GM23338 (cell line): Measurements from ENCODE around the gene DHX40.

Experiments
- CREB1 ChIP-seq: fragments of 250-450 bp; sonication (Bioruptor Pico); IDR thresholded peaks from 2 replicates; pipeline ENCODE4 v1.5.0; 2020; ENCODE audit warnings: low read depth, mild to moderate bottlenecking, moderate library complexity
- EZH2 ChIP-seq: fragments of 200-600 bp; sonication (generic); IDR thresholded peaks from one replicate; pipeline ENCODE4 v1.8.0; 2017; ENCODE audit warnings: antibody characterized with exemption, mild to moderate bottlenecking, low read depth; ENCODE audit not compliant: unreplicated experiment
- EZH2phosphoT487 ChIP-seq: fragments of 200-600 bp; sonication (generic); IDR thresholded peaks from one replicate; pipeline ENCODE4 v1.8.1; 2018; ENCODE audit warnings: antibody characterized with exemption; ENCODE audit not compliant: unreplicated experiment
- JUNB ChIP-seq: IDR thresholded peaks from one replicate; pipeline ENCODE4 v1.6.1; 2016; ENCODE audit warnings: antibody characterized with exemption; ENCODE audit not compliant: unreplicated experiment
- NANOG ChIP-seq: IDR thresholded peaks from 2 replicates; pipeline ENCODE4 v1.6.1; 2016; ENCODE audit warnings: antibody characterized with exemption, borderline replicate concordance
- POLR2AphosphoS5 ChIP-seq: IDR thresholded peaks from 2 replicates; pipeline ENCODE4 v1.6.1; 2016; ENCODE audit warnings: antibody characterized with exemption, low read depth
- STAT1 ChIP-seq: IDR thresholded peaks from one replicate; pipeline ENCODE4 v1.6.1; 2016; ENCODE audit warnings: antibody characterized with exemption; ENCODE audit not compliant: unreplicated experiment
- ZNF114 ChIP-seq: fragments of 250-450 bp; sonication (Bioruptor Pico); IDR thresholded peaks from 2 replicates; pipeline ENCODE4 v1.5.0; 2020; ENCODE audit warnings: mild to moderate bottlenecking, moderate library complexity
- ZNF331 ChIP-seq: fragments of 250-450 bp; sonication (Bioruptor Pico); IDR thresholded peaks from 2 replicates; pipeline ENCODE4 v1.5.0; 2020; ENCODE audit warnings: low read depth, mild to moderate bottlenecking, moderate library complexity
- TF ChIP-seq, protein P1 (sequence below), 2 experiments: fragments of 200-600 bp in 1 of 2; sonication (generic) in 1 of 2; conservative IDR thresholded peaks; 2 replicates each; pipeline versions ENCODE4 v1.5.1 to v1.6.1; 2016 to 2017; ENCODE audit warnings: antibody characterized with exemption in 2 of 2, low read depth in 2 of 2, mild to moderate bottlenecking in 2 of 2, moderate library complexity in 1 of 2
- TF ChIP-seq, protein P2 (sequence below): IDR thresholded peaks from 2 replicates; pipeline ENCODE4 v1.6.1; 2016; ENCODE audit warnings: antibody characterized with exemption
- TF ChIP-seq, protein P3 (sequence below): IDR thresholded peaks from one replicate; pipeline ENCODE4 v1.6.1; 2018; ENCODE audit warnings: antibody characterized with exemption; ENCODE audit not compliant: unreplicated experiment
- TF ChIP-seq, protein P4 (sequence below): fragments of 250-450 bp; sonication (Bioruptor Pico); IDR thresholded peaks from 2 replicates; pipeline ENCODE4 v1.5.0; 2020; ENCODE audit warnings: mild to moderate bottlenecking, moderate library complexity

DNA sequence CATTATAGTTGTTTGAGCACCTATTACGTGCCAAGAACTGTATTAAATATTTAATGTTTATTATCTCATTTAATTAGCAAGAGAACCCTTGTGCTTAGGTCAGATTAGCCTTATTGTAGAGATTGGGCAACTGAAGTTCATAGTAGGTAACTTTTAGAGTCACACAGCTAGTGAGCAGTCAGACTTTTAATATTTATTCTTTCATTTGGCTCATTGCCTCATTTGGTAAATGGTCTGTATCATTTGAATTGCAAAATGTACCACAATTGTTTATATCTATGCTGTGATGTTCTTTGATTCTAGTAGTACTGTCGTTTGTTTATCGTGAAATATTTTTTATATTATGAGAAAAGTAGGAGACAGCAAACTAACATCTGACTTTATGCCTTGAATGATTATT, 61.9 kb downstream of the DHX40 start:
- TF ChIP-seq, protein P1, sequence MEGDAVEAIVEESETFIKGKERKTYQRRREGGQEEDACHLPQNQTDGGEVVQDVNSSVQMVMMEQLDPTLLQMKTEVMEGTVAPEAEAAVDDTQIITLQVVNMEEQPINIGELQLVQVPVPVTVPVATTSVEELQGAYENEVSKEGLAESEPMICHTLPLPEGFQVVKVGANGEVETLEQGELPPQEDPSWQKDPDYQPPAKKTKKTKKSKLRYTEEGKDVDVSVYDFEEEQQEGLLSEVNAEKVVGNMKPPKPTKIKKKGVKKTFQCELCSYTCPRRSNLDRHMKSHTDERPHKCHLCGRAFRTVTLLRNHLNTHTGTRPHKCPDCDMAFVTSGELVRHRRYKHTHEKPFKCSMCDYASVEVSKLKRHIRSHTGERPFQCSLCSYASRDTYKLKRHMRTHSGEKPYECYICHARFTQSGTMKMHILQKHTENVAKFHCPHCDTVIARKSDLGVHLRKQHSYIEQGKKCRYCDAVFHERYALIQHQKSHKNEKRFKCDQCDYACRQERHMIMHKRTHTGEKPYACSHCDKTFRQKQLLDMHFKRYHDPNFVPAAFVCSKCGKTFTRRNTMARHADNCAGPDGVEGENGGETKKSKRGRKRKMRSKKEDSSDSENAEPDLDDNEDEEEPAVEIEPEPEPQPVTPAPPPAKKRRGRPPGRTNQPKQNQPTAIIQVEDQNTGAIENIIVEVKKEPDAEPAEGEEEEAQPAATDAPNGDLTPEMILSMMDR (conservative IDR thresholded peaks at IDR 0.05; ENCODE audit: low read depth in 2 of 2) = no peak
- no peak for TF ChIP-seq EZH2phosphoT487
- no peak for TF ChIP-seq EZH2
- no peak for TF ChIP-seq POLR2AphosphoS5
- TF ChIP-seq, protein P2, sequence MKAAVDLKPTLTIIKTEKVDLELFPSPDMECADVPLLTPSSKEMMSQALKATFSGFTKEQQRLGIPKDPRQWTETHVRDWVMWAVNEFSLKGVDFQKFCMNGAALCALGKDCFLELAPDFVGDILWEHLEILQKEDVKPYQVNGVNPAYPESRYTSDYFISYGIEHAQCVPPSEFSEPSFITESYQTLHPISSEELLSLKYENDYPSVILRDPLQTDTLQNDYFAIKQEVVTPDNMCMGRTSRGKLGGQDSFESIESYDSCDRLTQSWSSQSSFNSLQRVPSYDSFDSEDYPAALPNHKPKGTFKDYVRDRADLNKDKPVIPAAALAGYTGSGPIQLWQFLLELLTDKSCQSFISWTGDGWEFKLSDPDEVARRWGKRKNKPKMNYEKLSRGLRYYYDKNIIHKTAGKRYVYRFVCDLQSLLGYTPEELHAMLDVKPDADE = no peak
- TF ChIP-seq NANOG = no peak
- no peak for TF ChIP-seq CREB1 (CRISPR knock-in tag)
- TF ChIP-seq, protein P3, sequence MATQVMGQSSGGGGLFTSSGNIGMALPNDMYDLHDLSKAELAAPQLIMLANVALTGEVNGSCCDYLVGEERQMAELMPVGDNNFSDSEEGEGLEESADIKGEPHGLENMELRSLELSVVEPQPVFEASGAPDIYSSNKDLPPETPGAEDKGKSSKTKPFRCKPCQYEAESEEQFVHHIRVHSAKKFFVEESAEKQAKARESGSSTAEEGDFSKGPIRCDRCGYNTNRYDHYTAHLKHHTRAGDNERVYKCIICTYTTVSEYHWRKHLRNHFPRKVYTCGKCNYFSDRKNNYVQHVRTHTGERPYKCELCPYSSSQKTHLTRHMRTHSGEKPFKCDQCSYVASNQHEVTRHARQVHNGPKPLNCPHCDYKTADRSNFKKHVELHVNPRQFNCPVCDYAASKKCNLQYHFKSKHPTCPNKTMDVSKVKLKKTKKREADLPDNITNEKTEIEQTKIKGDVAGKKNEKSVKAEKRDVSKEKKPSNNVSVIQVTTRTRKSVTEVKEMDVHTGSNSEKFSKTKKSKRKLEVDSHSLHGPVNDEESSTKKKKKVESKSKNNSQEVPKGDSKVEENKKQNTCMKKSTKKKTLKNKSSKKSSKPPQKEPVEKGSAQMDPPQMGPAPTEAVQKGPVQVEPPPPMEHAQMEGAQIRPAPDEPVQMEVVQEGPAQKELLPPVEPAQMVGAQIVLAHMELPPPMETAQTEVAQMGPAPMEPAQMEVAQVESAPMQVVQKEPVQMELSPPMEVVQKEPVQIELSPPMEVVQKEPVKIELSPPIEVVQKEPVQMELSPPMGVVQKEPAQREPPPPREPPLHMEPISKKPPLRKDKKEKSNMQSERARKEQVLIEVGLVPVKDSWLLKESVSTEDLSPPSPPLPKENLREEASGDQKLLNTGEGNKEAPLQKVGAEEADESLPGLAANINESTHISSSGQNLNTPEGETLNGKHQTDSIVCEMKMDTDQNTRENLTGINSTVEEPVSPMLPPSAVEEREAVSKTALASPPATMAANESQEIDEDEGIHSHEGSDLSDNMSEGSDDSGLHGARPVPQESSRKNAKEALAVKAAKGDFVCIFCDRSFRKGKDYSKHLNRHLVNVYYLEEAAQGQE = no peak
- no peak for TF ChIP-seq JUNB
- TF ChIP-seq STAT1 = no peak
- no peak for TF ChIP-seq ZNF331 (CRISPR knock-in tag)
- TF ChIP-seq, protein P4, sequence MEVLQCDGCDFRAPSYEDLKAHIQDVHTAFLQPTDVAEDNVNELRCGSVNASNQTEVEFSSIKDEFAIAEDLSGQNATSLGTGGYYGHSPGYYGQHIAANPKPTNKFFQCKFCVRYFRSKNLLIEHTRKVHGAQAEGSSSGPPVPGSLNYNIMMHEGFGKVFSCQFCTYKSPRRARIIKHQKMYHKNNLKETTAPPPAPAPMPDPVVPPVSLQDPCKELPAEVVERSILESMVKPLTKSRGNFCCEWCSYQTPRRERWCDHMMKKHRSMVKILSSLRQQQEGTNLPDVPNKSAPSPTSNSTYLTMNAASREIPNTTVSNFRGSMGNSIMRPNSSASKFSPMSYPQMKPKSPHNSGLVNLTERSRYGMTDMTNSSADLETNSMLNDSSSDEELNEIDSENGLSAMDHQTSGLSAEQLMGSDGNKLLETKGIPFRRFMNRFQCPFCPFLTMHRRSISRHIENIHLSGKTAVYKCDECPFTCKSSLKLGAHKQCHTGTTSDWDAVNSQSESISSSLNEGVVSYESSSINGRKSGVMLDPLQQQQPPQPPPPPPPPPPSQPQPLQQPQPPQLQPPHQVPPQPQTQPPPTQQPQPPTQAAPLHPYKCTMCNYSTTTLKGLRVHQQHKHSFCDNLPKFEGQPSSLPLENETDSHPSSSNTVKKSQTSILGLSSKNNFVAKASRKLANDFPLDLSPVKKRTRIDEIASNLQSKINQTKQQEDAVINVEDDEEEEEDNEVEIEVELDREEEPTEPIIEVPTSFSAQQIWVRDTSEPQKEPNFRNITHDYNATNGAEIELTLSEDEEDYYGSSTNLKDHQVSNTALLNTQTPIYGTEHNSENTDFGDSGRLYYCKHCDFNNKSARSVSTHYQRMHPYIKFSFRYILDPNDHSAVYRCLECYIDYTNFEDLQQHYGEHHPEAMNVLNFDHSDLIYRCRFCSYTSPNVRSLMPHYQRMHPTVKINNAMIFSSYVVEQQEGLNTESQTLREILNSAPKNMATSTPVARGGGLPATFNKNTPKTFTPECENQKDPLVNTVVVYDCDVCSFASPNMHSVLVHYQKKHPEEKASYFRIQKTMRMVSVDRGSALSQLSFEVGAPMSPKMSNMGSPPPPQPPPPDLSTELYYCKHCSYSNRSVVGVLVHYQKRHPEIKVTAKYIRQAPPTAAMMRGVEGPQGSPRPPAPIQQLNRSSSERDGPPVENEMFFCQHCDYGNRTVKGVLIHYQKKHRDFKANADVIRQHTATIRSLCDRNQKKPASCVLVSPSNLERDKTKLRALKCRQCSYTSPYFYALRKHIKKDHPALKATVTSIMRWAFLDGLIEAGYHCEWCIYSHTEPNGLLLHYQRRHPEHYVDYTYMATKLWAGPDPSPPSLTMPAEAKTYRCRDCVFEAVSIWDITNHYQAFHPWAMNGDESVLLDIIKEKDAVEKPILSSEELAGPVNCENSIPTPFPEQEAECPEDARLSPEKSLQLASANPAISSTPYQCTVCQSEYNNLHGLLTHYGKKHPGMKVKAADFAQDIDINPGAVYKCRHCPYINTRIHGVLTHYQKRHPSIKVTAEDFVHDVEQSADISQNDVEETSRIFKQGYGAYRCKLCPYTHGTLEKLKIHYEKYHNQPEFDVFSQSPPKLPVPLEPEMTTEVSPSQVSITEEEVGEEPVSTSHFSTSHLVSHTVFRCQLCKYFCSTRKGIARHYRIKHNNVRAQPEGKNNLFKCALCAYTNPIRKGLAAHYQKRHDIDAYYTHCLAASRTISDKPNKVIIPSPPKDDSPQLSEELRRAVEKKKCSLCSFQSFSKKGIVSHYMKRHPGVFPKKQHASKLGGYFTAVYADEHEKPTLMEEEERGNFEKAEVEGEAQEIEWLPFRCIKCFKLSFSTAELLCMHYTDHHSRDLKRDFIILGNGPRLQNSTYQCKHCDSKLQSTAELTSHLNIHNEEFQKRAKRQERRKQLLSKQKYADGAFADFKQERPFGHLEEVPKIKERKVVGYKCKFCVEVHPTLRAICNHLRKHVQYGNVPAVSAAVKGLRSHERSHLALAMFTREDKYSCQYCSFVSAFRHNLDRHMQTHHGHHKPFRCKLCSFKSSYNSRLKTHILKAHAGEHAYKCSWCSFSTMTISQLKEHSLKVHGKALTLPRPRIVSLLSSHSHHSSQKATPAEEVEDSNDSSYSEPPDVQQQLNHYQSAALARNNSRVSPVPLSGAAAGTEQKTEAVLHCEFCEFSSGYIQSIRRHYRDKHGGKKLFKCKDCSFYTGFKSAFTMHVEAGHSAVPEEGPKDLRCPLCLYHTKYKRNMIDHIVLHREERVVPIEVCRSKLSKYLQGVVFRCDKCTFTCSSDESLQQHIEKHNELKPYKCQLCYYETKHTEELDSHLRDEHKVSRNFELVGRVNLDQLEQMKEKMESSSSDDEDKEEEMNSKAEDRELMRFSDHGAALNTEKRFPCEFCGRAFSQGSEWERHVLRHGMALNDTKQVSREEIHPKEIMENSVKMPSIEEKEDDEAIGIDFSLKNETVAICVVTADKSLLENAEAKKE (CRISPR knock-in tag) = no peak
- no peak for TF ChIP-seq ZNF114 (CRISPR knock-in tag)
